Femur (tissue), 1 donor: ENCODE measurements around the gene OR2J1.
"Not testable (repeated sequence)": the region's sequence is repeated elsewhere in the genome, so short reads cannot be mapped to it uniquely, and the experiment has no call there.

ENCODE experiments used
- DNase-seq: peaks from one replicate; pipeline ENCODE4 v3.0.0-alpha.2; 2017

Gene OR2J1

DNA sequence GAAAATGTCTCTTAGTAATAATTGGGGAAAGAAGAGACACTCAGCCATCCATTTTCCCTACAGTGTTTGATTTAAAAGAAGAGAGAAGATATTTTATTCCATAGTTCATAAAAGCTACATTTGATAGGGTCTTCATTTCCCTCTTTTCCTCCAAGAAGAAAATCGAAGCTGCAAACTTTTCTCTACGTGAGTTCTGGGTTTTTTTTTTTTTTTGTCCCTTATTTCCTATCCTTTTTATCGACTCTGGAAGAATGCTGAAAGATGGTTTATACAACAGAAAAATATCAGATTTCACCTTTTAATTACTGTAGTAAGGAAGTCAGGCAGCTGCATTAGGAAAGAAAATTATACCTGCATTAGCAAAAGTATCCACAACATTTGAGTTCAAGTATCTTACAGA is at the start of gene OR2J1:
OR2J1 (plus strand) TSS at position 301 of the 400 bp plus-strand sequence. CDS start 1,453 bp downstream, outside the sequence.
- DNase-seq: no peak

DNA sequence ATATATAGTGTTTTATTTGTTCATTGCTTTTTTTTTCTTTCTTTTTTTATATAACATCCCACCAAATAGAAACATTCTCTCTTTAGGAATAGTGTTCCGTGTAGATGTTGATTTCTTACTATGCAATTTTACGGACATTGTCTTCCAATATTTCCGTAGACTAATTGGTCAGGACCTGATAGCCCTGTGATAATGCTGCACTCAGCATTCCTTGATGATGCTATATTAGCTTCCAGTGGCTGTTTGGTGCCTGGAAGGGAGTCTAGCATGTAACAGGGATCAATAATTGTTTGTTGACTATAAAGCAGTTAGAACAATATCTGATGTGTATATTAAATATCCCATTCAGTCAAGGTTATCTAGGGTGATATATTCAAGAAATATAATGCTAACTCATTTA is 47.6 kb upstream of the OR2J1 start:
- DNase-seq: no peak

DNA sequence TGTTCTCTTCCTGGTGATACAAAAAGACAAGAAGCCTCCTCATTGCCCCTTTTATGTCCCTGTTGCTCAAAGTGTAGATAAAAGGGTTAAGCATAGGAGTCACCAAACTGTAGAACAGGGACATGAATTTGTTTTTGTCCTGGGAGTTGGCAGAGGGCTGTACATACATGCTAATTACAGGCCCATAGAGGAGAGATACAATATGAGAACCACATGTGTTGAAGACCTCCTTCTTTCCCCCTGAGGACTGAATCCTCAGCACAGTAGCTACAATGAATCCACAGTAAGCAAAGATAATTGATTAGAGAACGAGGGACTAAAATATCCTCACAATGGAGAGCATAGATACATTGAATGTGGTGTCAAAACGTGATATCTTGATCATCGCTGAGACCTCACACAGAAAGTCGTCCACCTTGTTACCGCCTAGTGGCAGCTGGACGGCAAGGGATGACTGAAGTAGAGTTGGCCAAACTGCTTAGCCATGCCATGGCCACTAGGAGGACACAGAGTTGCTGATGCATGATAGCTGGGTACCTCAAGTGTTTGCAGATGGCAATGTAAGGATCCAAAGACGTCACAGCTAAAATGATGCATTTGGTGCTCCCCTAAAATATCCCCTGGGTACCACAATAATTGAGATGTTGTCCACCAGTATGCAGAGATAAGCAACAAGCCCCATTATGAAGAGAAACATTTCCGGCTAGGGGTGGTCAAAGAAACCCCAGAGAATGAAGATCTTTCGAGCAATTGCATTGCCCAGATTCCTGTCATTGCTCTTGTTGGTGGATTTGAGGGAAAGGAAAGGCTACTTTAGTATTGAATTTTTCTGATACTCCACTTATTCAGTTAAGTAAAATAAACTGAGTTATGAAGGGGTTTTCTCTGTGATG is 27.2 kb upstream of the OR2J1 start:
- no peak for DNase-seq

- no peak for DNase-seq
Observed at GRCh38 chr6:29079203-29079602, 20.1 kb upstream of the OR2J1 start.

- DNase-seq: no peak
Observed at GRCh38 chr6:29081312-29081711, 18.0 kb upstream of the OR2J1 start.

- DNase-seq: no peak
Observed at GRCh38 chr6:29082457-29082856, 16.8 kb upstream of the OR2J1 start.

GRCh38 chr6:29087213-29087612 is 12.1 kb upstream of the OR2J1 start, which contains the start of gene OR2B3:
Gene OR2B3, minus strand, starts transcription at chr6:29087313. Its CDS starts 65 bp downstream, at chr6:29087248.
- DNase-seq: no peak

GRCh38 chr6:29092957-29093356 is 6.3 kb upstream of the OR2J1 start:
- no peak for DNase-seq

- no peak for DNase-seq
Observed at GRCh38 chr6:29097803-29098202, 1.5 kb upstream of the OR2J1 start.

DNA sequence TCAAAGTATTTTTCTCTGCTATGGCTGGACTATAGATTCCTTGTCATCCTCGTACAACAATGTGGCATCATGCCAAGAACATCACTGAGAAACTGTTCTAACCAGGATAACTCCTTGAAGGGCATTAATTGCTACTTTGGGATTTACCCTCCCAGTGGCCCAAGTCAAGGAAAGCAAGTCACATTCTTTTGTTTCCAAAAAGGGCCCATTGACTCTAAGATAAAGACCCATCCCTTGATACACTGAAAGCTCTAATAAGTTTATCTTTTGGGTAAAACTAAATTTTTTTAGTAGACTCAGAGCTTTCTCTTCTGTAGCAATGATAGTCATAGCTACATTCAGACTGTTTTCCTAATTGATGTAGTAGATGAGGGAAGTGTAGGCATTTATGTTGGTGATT is 8.5 kb downstream of the OR2J1 start, which contains the start of gene OR2J3:
OR2J3 (plus strand) TSS at position 301 of the 400 bp plus-strand sequence. CDS start 3,833 bp downstream, outside the sequence.
- DNase-seq: no peak

DNA sequence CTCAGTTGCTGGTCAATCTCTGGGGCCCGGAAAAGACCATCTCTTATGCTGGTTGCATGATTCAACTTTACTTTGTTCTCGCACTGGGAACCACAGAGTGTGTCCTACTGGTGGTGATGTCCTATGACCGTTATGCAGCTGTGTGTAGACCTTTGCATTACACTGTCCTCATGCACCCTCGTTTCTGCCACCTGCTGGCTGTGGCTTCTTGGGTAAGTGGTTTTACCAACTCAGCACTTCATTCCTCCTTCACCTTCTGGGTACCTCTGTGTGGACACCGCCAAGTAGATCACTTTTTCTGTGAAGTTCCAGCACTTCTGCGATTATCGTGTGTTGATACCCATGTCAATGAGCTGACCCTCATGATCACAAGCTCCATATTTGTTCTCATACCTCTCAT is 12.8 kb downstream of the OR2J1 start:
- DNase-seq: no peak

DNA sequence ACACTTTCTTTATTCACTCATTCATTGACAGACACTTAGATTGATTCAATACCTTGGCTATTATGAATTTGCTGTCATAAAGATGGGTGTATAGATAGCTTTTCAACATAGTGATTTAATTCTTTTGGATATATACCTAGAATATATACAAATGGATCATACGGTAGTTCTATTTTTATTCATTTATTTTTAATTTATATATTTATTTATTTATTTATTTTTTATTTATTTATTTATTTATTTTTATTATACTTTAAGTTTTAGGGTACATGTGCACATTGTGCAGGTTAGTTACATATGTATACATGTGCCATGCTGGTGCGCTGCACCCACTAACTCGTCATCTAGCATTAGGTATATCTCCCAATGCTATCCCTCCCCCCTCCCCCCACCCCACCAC is 15.7 kb downstream of the OR2J1 start:
- not testable (repeated sequence) for DNase-seq

DNA sequence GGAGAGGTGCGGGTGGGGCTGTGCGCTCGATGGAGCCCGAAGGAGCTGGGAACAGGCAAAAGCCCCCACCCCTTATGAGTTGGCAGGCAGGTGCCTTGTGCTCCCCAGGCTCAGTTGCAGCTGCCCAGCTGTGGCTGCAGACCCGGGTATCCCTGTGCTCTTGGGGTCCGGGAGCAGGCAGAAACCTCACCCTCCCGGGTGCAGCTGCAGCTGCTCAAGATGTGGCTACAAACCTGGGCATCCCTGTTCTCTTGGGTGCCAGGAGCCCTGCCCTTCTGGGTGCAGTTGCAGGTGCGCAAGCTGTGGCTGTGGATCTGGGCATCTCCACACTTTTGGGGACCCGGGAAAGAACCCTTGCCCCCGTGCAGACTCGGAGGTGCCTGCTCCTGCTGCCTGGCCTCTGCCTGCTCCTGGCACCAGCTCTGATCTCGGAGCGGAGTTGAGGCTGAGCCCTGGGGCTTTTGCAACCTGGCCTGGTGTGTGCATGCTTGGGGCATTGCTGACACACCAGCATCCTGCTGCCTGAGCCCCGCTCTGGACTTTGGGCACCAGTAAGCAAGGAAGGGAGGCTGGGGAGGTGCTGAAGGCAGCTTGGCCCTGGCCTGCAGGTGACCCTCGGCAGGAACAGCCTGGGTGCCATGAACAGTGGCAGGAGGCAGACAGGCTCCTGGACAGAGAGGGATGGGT is 30.2 kb downstream of the OR2J1 start:
- DNase-seq: no peak

DNA sequence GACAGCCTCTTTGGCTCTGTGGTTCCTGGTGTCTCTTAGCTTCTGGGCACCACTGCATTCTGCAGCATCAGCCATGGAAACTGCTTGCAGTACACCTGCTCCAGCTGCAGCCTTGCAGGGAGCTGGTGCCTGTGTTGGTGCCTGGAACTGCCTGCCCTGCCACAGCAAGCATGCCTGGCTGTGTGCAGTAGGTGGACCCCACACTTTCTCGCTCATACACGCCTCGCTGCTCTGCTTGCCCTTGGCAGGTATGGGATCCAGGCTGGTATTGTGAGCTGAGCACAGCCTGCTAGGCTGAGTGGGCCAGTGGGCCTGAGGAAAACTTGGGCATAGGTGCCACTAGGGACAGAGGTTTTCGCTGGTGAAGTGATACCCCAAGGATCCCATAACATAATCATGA is 31.4 kb downstream of the OR2J1 start:
- no peak for DNase-seq

DNA sequence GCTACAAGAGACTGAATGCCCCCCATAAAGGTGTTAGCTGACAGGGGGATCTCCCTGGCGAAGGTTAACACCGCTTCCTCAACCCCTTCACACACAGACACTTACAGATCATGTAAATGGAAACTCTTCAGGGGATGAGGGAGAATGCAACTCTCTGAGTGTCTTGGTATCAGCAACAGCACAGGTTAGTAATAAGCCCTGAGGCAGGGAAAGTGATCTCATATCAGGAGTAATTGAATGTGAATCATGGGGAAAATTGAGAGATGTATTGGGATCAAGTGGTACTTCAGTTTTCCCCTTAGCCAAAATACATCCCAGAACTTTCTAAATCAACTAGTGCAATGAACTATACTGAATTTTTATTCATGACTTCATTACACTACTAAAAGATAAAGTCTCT is 32.4 kb downstream of the OR2J1 start:
- no peak for DNase-seq

DNA sequence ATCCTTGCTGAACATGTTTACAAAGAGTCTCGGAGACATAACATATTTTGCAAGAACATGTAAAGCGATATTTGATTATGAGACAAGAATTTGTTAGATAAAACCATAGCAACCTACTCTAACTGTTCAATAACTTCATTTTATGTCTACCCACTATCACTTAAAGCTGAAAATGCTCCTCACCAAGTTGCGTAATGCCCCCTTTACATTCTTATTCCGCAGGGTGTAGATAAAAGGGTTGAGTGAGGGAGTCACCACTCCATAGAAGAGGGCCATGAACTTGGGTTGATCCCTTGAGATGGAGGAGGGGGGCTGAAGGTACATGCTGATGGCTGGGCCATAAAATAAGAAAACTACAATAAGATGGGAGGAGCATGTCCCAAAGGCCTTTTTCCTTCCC is 38.4 kb downstream of the OR2J1 start:
- no peak for DNase-seq

GRCh38 chr6:29141606-29142005 is 42.3 kb downstream of the OR2J1 start:
- DNase-seq: no peak

- no peak for DNase-seq
Observed at GRCh38 chr6:29142309-29142708, 43.0 kb downstream of the OR2J1 start.

DNA sequence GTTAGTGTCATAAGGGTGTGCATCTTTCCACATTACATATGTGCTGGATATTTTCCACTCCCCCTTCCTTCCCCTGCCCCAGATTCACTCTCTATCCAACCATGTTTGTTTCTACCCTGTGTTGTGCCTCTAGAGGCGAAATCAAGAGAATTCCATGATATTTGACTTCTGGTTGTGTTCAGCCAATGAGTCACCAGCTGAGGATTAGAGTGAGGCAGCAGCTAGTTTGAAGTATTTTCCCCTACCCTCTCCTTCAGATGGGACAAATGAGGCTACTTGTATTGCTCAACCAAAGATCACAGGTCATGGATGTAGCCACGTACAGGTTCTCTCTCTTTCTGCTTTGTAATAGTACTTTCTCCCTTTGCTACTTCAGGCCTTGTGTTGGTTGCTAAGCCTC is 46.9 kb downstream of the OR2J1 start:
- DNase-seq: no peak

DNA sequence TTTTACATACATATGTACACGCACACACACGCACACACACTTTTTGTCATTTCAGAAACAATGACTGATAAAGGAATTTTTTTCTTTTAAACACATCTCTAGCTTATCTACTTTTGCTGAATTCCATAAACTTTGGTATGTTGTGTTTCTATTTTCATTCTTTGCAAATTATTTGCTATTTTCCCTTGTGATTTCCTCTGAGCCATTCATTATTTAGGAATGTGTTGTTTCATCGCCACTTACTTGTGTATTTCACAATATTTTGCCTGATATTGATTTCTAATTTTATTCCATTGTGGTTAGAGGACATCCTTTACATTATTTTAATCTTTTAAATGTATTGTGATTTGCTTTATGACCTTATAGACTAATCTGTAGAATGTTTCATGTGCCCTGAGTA is 47.8 kb downstream of the OR2J1 start:
- no peak for DNase-seq

- not testable (repeated sequence) for DNase-seq
Observed at GRCh38 chr6:29149444-29149843, 50.2 kb downstream of the OR2J1 start.
